ENCODE data around the gene JPH4.

The JPH4 gene

GRCh38 chr14:23608454-23608853 lies 29.9 kb upstream of the JPH4 start:
- H3K4me3 ChIP-seq (ENCODE audit: low read depth, low read length) = no peak overlapping the region

GRCh38 chr14:23605931-23606585 lies 27.5 kb upstream of the JPH4 start:
- no peak overlapping the region for H3K4me3 ChIP-seq (ENCODE audit: low read depth, low read length)
- no peak for TF ChIP-seq CTCF (IDR thresholded peaks at IDR 0.05; ENCODE audit: low read depth, low read length)

More at GRCh38 chr14:23608454-23608853, 29.9 kb upstream of the JPH4 start:
- no peak for TF ChIP-seq CTCF (IDR thresholded peaks at IDR 0.05; ENCODE audit: low read depth, low read length)

GRCh38 chr14:23604675-23605170 lies 26.1 kb upstream of the JPH4 start:
- H3K4me3 ChIP-seq (ENCODE audit: low read depth, low read length) = no peak overlapping the region
- no peak for TF ChIP-seq CTCF (IDR thresholded peaks at IDR 0.05; ENCODE audit: low read depth, low read length)

- no peak overlapping the region for H3K4me3 ChIP-seq (ENCODE audit: low read depth, low read length)
- TF ChIP-seq CTCF (IDR thresholded peaks at IDR 0.05; ENCODE audit: low read depth, low read length) = no peak
These were observed 25.6 kb upstream of the JPH4 start for GRCh38 chr14:23604148-23604547.

GRCh38 chr14:23603103-23603502 lies 24.5 kb upstream of the JPH4 start:
- H3K4me3 ChIP-seq (ENCODE audit: low read depth, low read length) = no peak overlapping the region
- no peak for TF ChIP-seq CTCF (IDR thresholded peaks at IDR 0.05; ENCODE audit: low read depth, low read length)

GRCh38 chr14:23602181-23603095 lies 23.8 kb upstream of the JPH4 start:
- TF ChIP-seq CTCF (IDR thresholded peaks at IDR 0.05; ENCODE audit: low read depth, low read length) = no peak
- no peak overlapping the region for H3K4me3 ChIP-seq (ENCODE audit: low read depth, low read length)

GRCh38 chr14:23601845-23602180 lies 23.2 kb upstream of the JPH4 start:
- no peak overlapping the region for H3K4me3 ChIP-seq (ENCODE audit: low read depth, low read length)
- TF ChIP-seq CTCF (IDR thresholded peaks at IDR 0.05; ENCODE audit: low read depth, low read length) = no peak

All from WI38 (cell line).